ENCODE results near the gene MRFAP1.
"Not testable (repeated sequence)": the region's sequence is repeated elsewhere in the genome, so short reads cannot be mapped to it uniquely, and the experiment has no call there.

MRFAP1 gene

DNA sequence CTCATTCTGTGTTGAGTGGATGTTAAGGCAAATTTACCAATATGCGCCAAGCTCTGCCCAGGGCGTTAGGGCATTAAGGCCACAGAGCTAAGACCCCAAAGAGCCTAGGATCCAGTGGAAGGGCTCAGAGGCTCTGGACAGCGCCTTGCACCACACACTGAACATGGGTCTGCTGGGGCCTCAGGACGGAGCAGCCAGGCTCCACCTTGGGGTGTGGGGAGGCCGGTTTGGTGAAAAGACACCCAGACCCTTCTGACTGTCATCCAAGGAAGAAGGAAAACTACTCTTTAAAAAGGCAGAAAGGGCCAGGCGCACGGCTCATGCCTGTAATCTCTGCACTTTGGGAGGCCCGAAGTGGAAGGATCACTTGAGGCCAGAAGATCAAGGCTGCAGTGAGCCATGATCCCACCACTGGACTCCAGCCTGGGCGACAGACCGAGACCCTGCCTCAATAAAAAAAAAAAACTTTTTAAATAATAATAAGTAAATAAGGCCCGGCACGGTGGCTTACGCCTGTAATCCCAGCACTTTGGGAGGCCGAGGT, 1.3 kb upstream of the MRFAP1 start:
- no peak for DNase-seq

DNA sequence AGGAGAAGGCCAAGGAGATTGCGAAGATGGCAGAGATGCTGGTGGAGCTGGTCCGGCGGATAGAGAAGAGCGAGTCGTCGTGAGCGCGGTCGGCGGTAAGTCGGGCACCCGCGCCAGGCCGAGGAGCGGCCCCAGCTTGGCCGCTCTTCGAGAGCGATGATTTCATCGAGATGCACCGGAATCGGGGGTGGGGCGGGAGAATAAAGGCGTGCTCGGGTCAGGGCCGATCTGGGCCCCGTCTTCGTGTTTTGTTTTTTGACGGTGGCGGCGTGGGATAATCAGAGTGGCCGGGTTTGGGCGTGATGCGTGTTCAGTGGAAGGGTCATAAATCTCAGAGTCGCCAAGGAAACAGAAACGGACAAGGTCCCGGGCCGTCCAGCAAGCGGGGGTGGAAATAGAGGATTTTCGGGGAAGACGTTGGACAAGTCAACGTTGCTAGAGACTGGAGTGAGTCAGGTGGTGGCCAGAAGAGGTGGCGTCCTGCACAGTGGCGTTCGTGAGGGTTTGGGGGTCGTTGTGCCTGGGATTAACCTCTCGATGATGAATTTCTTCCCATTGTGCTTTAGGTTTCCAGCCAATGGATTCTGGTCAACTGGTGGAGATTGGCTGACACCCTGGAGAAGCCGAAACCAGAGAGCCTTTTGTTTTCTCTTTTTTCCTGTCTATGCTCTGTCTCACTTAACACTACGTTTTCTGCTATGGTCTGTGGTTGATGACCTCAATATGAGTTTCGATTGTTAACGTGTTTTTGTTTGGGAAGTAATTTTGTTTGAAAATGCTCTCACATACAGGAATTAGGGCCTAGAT, 882 bp downstream of the MRFAP1 start:
- peak; percentile 52 for DNase-seq

DNA sequence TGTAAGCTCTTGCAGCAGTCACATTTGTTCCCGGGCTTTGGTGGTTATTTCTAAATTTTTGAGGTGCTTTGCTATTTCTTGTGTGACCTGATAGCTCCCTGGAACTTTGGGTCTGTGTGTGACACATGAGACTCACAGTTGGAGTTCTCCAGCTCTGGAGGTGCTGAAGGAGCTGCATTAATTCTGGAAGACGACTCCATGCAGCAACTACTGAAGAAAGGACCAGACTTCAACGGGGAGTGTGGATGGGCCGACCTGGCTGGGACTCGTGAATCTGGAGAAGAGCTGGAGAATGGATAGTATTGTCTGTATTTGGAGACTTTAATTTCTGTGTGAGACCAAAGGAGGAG, 1.5 kb downstream of the MRFAP1 start:
- DNase-seq: no peak

DNA sequence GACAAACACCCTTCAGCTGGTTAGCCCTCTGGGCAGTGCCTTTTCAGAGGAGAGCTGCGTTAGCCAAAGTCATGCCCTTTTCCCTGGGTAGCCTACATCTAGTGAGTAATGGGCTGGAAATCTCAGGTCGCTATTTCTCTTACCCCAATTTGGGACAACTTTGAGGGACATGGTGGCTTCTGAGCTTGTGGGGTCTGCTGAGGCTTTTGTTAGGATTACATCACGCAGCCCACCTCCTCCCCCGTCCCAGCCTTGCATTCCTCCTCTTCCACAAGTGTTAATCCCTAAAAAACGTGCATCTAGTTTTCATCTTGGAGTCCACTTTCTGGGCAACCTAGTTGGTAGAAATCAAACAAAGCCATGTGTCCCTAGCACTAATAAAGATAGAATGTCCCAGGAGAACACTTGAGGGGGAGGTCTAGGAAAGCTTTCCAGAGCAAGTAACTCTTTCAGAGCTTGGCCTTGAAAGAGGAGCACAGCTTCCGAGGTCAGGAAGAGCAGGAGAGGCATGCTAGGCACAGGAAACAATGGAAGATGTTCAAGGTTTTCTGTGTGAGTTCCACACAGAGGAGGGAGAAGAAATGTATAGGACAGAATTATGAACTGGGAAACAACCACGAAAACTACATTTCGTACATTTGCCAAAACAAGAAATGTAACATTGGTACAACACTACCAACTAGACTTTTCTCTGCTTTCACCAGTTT, 2.8 kb downstream of the MRFAP1 start:
- DNase-seq: no peak

DNA sequence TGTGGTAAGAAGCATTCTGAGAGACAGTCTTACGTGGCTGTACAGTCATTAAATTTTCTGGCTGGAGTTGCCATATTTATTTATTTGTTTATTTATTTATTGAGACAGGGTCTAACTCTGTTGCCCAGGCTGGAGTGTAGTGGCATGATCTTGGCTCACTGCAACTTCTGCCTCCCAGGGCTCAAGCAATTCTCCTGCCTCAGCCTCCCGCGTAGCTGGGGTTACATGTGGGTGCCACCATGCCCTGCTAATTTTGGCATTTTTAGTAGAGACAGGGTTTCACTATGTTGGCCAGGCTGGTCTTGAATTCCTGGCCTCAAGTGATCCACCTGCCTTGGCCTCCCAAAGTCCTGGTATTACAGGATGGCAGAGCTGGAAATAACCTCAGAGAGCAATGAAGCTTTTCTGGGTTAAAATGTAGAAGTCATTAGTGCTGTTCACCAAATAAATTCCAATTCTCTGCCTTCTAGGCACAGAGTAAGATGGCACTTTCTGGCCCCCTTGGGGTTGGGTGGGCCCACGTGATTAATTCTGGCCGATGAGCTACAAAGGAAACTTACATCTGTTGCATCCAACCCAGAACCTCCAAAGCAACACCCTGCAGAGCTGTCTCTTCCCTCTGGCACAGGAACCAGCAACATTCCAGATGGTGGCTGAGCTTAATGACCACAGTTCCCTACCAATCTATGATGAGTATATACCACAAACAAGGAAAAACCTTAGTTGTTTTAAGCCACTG, 4.5 kb downstream of the MRFAP1 start:
- DNase-seq: no peak

DNA sequence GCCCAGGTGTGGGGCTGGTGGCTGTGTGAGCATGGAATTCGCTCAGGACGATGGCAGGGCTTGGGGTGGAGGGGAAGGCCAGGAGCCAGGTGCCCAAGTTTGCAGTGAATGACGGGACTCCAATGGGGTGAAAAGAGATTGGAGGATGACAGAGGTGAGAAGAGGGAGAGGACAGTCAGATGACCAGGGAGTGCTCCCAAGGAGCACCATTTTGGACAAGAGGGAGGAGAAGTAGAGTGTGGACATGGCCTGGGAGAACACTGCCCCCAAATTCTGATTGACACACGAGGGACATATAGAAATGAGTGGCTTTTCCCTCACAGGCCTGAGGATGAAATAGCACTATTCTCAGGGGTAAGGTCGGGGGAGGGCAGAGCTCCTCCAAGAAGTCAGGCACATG, 6.7 kb downstream of the MRFAP1 start:
- no peak for DNase-seq

DNA sequence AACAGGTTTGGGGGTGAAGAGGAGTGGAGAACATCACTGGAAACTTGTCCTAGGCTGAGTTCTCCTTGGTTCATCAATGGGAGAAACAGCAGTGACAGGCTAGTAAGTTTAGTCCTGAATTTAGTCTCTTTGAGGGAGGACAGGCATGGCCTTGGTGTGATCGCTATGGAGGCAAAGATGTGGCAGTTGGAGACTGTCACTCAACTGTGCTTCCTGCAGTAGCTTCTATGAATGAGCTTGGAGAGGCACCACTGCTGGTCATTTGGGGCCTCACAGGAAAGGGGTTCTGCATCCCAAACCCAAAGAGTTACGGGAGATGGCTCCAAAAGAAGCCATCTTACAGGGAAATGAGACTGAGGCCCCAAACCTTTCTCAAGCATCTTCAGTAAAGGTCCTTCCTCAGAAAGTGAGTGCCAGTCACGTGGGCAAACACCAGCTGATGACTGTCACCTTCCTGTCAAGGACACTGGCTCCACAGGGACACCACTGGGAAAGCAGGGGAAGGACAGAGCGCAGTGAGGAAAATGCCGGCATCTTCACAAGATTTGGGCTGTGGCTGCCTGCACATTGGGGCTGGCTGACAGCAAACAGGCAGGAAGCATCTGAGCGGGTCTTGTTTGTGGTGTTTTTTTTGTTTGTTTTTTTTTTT, 7.2 kb downstream of the MRFAP1 start:
- no peak for DNase-seq

DNA sequence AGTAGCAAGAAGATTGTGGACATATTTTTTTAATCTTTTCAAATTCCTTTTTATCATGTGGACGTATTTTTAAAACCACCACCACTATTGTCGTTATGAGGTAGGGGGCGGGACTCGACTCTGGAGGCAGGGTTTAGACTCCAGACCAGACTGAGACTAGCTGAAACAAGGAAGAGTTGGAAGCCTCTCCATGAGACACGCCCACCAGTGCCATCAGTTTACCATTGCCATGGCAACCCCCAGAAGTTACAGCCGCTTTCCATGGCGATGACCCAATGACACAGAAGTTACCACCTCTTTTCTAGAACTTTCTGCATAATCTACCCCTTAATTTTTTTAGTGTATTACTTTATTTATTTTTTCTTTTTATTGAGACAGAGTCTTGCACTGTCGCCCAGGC, 8.7 kb downstream of the MRFAP1 start:
- DNase-seq: no peak

DNA sequence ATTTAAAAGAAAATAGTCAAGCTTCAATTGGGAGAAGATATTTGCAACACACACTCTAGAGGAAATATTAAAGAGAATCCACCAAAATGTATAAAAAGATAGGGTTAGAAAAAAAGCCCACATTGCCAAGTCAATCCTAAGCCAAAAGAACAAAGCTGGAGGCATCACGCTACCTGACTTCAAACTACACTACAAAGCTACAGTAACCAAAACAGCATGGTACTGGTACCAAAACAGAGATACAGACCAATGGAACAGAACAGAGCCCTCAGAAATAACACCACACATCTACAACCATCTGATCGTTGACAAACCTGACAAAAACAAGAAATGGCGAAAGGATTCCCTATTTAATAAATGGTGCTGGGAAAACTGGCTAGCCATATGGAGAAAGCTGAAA, 13.7 kb downstream of the MRFAP1 start:
- DNase-seq: not testable (repeated sequence)

DNA sequence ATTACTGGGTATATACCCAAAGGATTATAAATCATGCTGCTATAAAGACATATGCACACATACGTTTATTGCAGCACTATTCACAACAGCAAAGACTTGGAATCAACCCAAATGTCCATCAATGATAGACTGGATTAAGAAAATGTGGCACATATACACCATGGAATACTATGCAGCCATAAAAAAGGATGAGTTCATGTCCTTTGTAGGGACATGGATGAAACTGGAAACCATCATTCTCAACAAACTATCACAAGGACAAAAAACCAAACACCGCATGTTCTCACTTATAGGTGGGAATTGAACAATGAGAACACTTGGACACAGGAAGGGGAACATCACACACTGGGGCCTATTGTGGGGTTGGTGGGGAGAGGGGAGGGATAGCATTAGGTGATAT, 14.8 kb downstream of the MRFAP1 start:
- DNase-seq: not testable (repeated sequence)

DNA sequence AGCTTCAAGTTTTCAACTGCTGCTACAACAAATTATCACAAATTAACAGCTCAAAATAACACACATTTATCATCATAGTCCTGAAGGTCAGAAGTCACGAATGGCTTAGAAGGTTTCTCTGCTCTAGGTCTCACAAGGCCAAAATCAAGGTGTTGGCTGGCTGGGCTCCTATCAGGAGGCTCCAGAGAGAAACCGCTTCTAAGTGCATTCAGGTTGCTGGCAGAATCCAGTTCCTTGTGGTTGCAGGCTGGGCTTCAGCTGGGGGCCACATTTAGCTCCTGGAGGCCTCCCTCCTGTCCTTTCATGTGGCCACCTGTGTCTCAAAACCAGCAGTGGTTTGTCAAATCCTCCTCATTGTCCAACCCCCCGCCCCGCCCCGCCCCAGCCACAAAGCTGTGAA, 15.4 kb downstream of the MRFAP1 start:
- no peak for DNase-seq

DNA sequence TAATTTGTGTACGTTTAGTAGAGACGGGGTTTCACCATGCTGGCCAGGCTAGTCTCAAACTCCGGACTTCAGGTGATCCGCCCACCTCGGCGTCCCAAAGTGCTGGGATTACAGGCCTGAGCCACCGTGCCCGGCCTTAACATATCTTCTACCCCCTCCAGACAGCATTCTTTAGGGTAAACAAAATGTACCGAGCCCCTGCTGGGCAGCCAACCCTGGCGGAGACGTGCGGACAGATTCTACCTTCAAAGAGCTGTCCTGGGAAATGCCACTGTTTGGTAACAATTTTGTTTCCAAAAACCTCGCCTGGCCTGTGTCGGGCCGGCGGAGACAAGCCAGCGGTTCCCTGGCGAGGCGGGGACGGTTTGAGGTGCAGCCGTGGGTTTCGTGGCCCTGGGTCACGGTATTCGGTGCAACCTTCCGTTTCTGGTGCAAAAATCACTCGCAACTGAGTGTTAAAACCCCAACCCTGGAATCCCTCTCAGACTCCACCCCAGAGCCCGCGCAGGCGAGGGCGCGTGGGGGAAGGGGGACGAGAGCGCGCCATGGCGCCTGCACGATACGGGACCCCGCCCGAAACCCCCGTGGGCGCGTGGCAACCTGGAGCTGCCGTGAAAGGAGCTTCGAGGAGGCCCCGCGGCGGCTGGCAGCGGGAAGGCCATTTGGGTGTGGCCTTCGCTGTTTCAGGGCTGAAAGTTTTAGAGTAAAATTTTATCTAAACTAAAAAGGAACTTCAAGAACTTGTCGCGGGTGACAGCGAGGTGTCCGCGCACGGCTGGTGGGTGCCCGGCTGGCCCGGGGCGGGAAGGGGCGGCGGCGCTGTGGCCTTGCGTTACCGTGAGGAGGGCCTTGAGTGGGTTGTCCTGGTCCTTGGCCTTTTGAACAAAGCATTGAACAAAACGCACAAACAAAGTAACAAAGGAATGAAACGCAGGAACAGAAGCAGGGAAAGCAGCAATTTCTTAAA, 17.0 kb downstream of the MRFAP1 start:
- no peak for DNase-seq

DNA sequence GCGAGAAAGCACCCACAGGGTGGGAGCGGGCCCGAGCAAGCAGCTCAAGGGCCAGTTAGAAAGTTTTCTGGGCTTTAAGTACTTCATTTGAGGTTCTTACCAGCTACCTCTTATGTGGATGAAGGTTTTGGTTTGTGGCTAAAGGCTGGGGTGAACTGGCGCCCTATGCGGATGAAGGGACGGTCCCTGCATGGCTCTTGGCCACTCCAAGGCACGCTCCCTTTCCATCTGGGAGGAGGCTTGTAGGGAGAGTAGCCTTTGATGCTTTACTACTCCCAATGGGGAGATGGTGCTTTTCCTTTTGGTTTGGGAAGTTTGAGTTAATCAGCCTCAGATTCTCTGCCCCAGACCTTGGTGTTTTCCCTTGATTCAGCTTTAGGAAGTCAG, 17.7 kb downstream of the MRFAP1 start:
- DNase-seq: no peak

DNA sequence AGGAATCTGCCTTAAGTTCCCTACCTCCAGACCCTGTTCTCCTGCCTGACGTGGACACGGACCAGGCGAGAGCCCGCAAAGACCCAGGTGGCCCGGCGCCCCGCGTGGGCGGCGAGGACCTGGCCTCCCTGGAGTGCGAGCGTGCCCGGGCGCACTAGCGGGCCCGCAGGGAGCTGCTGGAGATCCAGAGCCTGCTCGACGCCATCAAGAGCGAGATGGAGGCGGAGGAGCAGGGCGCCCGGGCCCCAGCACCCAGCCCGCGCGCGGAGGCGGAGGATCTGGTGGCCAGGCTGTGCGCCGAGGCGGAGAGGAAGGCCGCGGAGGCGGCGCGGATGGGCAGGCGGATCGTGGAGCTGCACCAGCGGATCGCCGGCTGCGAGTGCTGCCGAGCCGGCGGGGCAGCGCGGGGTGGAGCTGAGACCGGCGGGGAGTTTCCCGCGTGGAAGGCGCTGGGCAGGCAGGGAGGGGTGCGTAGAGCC, 18.2 kb downstream of the MRFAP1 start:
- peak; percentile 65 for DNase-seq

DNA sequence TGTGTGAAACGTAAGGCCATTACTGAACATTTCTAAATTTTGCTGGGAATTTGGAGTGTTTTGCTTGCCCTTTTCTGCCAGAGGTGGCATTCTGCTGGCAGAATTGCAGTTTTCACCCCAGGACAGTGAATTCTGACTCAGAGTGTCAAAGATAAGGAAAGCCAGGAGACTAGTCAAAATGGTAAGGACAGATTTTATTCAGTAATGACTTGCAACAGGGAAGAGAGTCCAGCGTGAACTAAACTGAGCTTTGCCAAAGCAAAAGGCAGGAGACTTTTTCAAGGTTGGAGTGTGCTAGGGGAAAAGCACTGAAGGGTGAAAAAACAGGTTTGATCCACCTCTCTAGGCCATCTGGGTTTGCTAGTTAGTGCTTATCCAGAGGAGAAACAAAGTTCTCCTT, 19.4 kb downstream of the MRFAP1 start:
- no peak for DNase-seq

DNA sequence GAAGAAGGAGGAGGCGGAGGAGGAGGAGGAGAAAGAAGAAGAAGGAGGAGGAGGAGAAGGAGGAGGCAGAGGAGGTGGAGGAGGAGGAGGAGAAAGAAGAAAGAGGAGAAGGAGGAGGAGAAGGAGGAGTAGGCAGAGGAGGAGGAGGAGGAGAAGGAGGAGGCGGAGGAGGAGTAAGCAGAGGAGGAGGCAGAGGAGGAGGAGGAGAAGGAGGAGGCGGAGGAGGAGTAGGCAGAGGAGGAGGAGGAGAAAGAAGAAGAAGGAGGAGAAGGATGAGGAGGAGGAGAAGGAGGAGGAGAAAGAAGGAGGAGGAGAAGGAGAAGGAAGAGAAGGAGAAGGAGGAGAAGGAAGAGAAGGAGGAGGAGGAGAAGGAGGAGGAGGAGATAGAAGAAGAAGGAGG, 19.9 kb downstream of the MRFAP1 start:
- DNase-seq: no peak

DNA sequence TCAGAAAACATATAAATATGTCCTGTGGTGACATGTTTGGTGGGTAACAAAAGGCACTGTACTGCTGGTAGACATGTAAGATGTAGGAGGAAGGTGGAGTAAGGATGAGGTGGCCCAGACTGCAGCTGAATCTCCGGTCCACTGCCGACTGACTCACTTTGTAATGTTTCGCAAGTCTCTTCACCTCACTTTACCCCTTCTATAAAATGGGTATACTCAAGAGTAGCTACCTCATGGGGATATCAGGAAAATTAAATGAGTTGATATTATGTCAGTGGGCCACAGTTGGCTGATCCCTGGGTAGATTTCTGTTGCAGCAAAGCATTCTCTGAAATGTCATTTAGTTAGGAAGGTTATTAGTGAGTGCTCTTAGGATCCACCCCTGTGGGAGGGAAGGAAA, 22.1 kb downstream of the MRFAP1 start:
- DNase-seq: no peak

DNA sequence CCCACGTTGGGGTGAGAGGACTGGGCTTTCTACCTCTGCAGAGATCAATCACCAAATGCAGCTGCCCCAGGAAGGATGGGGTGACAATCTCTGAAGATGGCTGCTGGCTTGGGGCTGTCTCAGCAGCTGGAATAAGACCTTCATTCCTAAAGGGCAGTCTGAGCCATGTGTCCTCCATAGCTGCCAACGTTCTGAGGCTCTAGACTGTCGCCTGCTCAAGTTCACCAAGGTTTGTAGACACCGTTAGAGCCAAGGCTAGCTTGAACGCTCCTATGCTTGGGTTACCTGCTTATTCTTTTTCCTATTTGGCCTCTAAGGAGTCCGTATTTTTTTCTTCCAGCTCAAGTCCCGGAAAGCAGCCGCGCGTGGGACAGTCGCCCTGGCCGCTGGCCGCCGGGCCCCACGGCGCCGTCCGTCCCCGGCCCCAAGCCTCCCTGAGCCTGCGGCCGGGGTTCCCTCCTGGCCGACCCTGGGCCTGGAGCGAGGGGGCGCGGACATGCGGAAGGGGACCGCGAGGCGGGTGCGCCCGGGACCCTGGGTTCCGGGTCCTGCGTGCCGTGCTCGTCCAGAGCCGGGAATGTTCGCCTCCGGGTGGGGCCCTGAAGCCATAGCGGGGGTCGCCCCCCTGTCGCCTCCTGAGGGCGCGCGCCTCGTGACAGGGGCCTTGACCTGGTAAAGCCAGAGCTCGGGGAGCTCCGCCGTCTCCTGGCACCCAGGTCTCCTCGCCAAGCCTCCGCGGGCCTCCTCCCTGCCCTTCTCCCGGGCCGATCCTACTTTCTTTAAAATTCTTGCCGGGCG, 23.3 kb downstream of the MRFAP1 start:
- no peak for DNase-seq

DNA sequence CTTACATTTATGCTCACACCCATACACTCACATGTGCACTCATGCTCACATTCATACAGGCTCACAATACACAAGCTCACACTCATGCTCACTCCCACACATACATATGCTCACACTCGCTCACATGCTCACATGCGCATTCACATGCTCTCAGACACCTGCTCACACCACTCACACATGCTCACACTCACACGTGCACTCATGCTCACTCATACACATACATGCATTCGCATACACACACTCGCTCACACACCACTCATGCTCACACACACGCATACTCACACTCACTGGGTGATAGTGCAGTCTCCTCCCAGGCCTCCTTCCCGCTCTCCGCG, 24.8 kb downstream of the MRFAP1 start:
- no peak for DNase-seq

DNA sequence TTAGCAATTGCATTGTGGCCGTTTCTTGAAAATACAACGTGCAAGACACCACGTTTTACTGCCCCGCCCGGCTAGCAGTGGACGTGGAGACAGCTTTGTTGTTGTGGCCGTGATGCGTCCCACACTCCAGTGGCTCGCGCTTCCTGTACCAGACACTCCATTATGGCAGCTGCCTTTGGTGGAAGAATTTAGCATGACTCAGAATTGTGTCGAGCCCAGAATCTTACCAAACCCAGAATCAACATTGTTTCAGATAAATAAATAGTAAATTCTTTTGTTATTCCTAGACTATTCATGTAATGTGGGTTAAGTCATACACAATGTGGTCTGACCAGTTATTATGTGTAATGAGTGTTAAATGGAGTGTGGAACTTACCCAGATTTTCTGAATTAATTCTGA, 27.9 kb downstream of the MRFAP1 start:
- DNase-seq: no peak

DNA sequence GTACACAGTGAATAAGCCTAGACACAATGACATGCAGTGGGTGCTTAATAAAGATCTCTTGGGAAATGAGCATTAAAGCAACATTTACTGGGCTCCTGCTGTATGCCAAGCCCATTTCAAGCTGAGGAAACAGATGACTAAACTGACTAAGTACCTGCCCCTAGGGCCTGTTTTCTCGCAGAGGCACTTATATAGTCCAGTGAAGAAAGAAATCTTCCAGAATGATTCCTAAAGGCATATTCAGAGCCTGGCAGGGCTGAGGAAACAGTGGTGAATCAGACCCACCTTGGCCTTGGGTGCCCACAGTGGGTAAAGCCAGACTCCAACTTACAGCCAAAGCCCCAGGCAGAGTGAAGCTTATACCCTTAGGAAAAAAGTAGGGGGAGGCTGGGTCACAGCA, 31.2 kb downstream of the MRFAP1 start:
- DNase-seq: no peak
